Fibroblast of lung (primary cell): ENCODE measurements around the gene MRC2. TPM values are rescaled to one million over a fixed set of nuclear protein-coding genes. Genes with fewer than 3 reads are reported as not detected.

Experiments
- DNase-seq, 2 donors: peaks; one replicate each; pipeline versions ENCODE4 v3.0.0 to v3.0.0-alpha.2; 2010; ENCODE audit warnings: low read depth in 2 of 2
- H2AFZ ChIP-seq: 2 replicates; pipeline ENCODE4 v1.5.1; 2012; ENCODE audit warnings: low read length, control low read depth, inconsistent platforms
- H3K27ac ChIP-seq: 2 replicates; pipeline ENCODE4 v1.5.1; 2011; ENCODE audit warnings: low read length, control low read depth; ENCODE audit not compliant: insufficient read depth
- H3K27me3 ChIP-seq: 2 replicates; pipeline ENCODE4 v1.5.1; 2011; ENCODE audit warnings: mild to moderate bottlenecking, low read length; ENCODE audit not compliant: control insufficient read depth, insufficient read depth
- H3K36me3 ChIP-seq: 2 replicates; pipeline ENCODE4 v1.5.1; 2011; ENCODE audit warnings: low read length; ENCODE audit not compliant: control insufficient read depth, insufficient read depth
- H3K4me1 ChIP-seq: 2 replicates; pipeline ENCODE4 v1.5.1; 2011; ENCODE audit warnings: low read length; ENCODE audit not compliant: control insufficient read depth, insufficient read depth; ENCODE audit errors: extremely low read depth
- H3K4me2 ChIP-seq: 2 replicates; pipeline ENCODE4 v1.5.1; 2011; ENCODE audit warnings: low read length, control low read depth; ENCODE audit not compliant: insufficient read depth; ENCODE audit errors: extremely low read depth
- H3K4me3 ChIP-seq, 4 experiments: fragments of 200-600 bp in 1 of 4; sonication (generic) in 1 of 4; replicated peaks in 1 of 4; 2 replicates each; pipeline ENCODE4 v1.5.1; 2011 to 2016; ENCODE audit warnings: low read length in 4 of 4, low read depth in 3 of 4, mild to moderate bottlenecking in 3 of 4, control low read depth in 2 of 4, inconsistent platforms in 1 of 4, mixed read lengths in 1 of 4; ENCODE audit not compliant: insufficient read depth in 1 of 4; ENCODE audit errors: control extremely low read depth in 1 of 4
- H3K79me2 ChIP-seq: 2 replicates; pipeline ENCODE4 v1.5.1; 2012; ENCODE audit warnings: mild to moderate bottlenecking, low read length, inconsistent platforms; ENCODE audit not compliant: control insufficient read depth, insufficient read depth
- H3K9ac ChIP-seq: 2 replicates; pipeline ENCODE4 v1.5.1; 2011; ENCODE audit warnings: mild to moderate bottlenecking, low read length, control low read depth; ENCODE audit not compliant: insufficient read depth
- H3K9me3 ChIP-seq: 2 replicates; pipeline ENCODE4 v1.5.1; 2012; ENCODE audit warnings: low read depth, low read length; ENCODE audit not compliant: control insufficient read depth, insufficient read depth
- H4K20me1 ChIP-seq: 2 replicates; pipeline ENCODE4 v1.5.1; 2011; ENCODE audit warnings: low read length; ENCODE audit not compliant: control insufficient read depth, insufficient read depth; ENCODE audit errors: extremely low read depth
- EZH2 ChIP-seq: IDR thresholded peaks from 2 replicates; pipeline ENCODE4 v1.5.1; 2012; ENCODE audit warnings: low read length, control low read depth, mild to moderate bottlenecking; ENCODE audit errors: missing control alignments
- polyA plus RNA-seq, 2 donors: library from polyadenylated mRNA; depleted of rRNA in 1 of 2; stranded (reverse) in 1 of 2; unstranded in 1 of 2; fragments of >200 nt; gene quantifications; 2 replicates each; pipeline ENCODE4 v1.2.1, GENCODE V29; 2011 to 2012; ENCODE audit warnings: missing spikeins in 1 of 2
- total RNA-seq: library from RNA; depleted of rRNA; stranded (reverse); fragments of >200 nt; gene quantifications from 2 replicates; pipeline ENCODE4 v1.2.1, GENCODE V29; 2014
- TF ChIP-seq, protein P1 (sequence below), 2 donors: IDR thresholded peaks in 1 of 2; conservative IDR thresholded peaks in 1 of 2; 1 replicate in 1 of 2; 2 replicates in 1 of 2; pipeline ENCODE4 v1.5.1; 2011 to 2012; ENCODE audit warnings: low read length in 2 of 2, control low read depth in 1 of 2, inconsistent platforms in 1 of 2, low read depth in 1 of 2, mild to moderate bottlenecking in 1 of 2

MRC2 gene
- total and polyA plus RNA-seq, 2 donors (not counting 1 experiment from before 2014, with no cell fraction given), result 98.7 to 164 TPM

DNA sequence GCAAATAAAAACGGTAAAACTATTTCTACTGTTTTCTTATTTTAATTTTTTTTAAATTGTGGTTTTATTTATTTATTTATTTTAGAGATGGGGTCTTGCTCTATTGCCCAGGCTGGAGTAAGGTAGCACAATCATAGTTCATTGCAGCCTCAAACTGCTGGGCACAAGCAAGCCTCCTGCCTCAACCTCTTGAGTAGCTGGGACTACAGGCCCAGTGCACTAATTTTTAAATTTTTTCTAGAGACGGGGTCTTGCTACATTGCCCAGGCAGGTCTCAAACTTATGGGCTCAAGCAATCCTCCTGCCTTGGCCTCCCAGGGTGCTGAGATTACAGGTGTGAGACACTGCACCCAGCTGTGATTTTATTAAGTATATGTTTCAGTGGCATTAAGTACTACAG, 46.5 kb upstream of the MRC2 start:
- Histone ChIP-seq H3K4me3 (no peak overlapping the region), H3K4me2 (no peak overlapping the region), H2AFZ (no peak overlapping the region), H4K20me1 (no peaks in the 10 kb centered on the region), H3K79me2 (no peaks in the 10 kb centered on the region), H3K27ac (no peak overlapping the region), H3K36me3 (peaks cover 2% of the 10 kb centered on the region), H3K27me3 (no peaks in the 10 kb centered on the region), H3K9me3 (no peaks in the 10 kb centered on the region), H3K9ac (no peak overlapping the region), H3K4me1 (no peaks in the 10 kb centered on the region)
- TF ChIP-seq, protein P1, sequence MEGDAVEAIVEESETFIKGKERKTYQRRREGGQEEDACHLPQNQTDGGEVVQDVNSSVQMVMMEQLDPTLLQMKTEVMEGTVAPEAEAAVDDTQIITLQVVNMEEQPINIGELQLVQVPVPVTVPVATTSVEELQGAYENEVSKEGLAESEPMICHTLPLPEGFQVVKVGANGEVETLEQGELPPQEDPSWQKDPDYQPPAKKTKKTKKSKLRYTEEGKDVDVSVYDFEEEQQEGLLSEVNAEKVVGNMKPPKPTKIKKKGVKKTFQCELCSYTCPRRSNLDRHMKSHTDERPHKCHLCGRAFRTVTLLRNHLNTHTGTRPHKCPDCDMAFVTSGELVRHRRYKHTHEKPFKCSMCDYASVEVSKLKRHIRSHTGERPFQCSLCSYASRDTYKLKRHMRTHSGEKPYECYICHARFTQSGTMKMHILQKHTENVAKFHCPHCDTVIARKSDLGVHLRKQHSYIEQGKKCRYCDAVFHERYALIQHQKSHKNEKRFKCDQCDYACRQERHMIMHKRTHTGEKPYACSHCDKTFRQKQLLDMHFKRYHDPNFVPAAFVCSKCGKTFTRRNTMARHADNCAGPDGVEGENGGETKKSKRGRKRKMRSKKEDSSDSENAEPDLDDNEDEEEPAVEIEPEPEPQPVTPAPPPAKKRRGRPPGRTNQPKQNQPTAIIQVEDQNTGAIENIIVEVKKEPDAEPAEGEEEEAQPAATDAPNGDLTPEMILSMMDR (conservative IDR thresholded peaks at IDR 0.05 in 1 of 2, IDR thresholded peaks at IDR 0.05 in 1 of 2; ENCODE audit: low read depth in 1 of 2, low read length in 2 of 2), result no peak
- no peak for TF ChIP-seq EZH2
- DNase-seq, result no peak

DNA sequence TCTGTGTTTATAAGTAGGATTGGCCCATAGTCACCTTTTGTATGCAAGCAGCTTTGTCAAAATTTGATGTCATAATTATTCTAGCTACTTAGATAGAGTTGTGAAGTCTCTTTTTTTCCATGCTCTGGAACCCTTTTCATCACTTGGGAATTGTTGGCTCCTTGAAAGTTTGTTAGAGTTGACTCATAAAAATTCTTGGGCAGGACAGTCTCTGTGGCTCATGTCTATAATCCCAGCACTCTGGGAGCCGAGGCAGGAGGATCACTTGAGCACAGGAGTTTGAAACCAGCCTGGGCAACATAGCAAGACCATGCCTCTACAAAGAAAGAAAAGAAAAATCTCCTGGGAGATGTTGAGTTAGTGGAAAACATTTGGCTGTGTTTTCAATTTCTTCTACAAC, 45.7 kb upstream of the MRC2 start:
- Histone ChIP-seq H2AFZ (no peak overlapping the region), H3K36me3 (peaks cover 2% of the 10 kb centered on the region), H3K9ac (no peak overlapping the region), H3K9me3 (no peaks in the 10 kb centered on the region), H3K27me3 (no peaks in the 10 kb centered on the region), H3K27ac (no peak overlapping the region), H3K79me2 (no peaks in the 10 kb centered on the region), H3K4me1 (no peaks in the 10 kb centered on the region), H3K4me3 (no peak overlapping the region), H4K20me1 (no peaks in the 10 kb centered on the region), H3K4me2 (no peak overlapping the region)
- TF ChIP-seq, protein P1 (conservative IDR thresholded peaks at IDR 0.05 in 1 of 2, IDR thresholded peaks at IDR 0.05 in 1 of 2; ENCODE audit: low read depth in 1 of 2, low read length in 2 of 2), result no peak
- TF ChIP-seq EZH2, result no peak
- DNase-seq, result peak in 1 of 2 donors; percentile 26

- no peak overlapping the region for H3K4me3 ChIP-seq
- DNase-seq, result no peak
Observed at GRCh38 chr17:62587554-62587953, 39.9 kb upstream of the MRC2 start.

More at GRCh38 chr17:62587554-62587953, 39.9 kb upstream of the MRC2 start:
- Histone ChIP-seq H3K36me3 (peaks cover 2% of the 10 kb centered on the region), H3K79me2 (no peaks in the 10 kb centered on the region), H4K20me1 (no peaks in the 10 kb centered on the region), H3K4me1 (no peaks in the 10 kb centered on the region), H2AFZ (no peak overlapping the region), H3K27me3 (no peaks in the 10 kb centered on the region), H3K27ac (no peak overlapping the region), H3K4me2 (no peak overlapping the region), H3K9me3 (no peaks in the 10 kb centered on the region), H3K9ac (no peak overlapping the region)
- TF ChIP-seq, protein P1 (conservative IDR thresholded peaks at IDR 0.05 in 1 of 2, IDR thresholded peaks at IDR 0.05 in 1 of 2; ENCODE audit: low read depth in 1 of 2, low read length in 2 of 2), result no peak
- TF ChIP-seq EZH2, result no peak
